ENCODE measurements around the gene SAMD4A.

DNA sequence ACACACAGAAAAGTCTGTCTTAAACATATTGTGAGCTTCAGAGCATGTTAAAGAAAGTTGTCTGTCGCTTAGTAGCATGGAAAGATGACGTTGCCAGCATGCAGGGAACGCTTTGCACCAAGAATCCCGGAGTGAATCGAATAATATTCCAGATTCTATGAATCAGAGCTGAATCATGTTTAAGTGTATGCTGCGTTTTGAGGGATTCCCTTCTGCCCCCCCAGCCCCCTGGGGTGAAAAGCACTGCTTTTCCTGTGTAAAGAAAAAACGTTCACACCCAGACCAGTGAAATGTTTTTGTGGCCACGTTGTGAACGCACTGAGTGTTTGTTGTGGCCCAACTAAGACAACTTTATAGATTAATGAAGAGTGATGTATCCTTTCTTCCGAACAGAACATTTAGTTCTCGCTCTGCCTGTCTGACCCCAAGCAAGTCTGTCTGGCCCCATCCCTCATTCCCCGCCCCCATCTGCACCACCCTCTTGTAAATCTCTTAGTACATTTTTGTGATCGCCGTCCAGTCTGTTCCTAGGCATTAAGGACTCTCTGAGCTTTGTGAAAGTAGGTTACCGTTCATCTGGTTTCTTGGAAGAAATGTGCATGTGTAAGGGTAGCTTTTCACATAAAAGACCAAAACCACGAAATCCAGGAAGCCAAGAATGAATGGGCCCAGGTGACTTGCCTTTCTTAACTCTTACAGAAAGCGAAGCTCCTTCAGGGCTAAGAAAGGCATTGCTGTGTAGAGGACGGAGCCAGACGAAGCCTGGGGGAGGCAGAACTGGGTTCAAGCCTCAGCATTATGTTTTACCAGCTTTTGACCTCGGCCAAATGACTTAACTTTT, 103.0 kb downstream of the SAMD4A start:
- TF ChIP-seq, protein P1, sequence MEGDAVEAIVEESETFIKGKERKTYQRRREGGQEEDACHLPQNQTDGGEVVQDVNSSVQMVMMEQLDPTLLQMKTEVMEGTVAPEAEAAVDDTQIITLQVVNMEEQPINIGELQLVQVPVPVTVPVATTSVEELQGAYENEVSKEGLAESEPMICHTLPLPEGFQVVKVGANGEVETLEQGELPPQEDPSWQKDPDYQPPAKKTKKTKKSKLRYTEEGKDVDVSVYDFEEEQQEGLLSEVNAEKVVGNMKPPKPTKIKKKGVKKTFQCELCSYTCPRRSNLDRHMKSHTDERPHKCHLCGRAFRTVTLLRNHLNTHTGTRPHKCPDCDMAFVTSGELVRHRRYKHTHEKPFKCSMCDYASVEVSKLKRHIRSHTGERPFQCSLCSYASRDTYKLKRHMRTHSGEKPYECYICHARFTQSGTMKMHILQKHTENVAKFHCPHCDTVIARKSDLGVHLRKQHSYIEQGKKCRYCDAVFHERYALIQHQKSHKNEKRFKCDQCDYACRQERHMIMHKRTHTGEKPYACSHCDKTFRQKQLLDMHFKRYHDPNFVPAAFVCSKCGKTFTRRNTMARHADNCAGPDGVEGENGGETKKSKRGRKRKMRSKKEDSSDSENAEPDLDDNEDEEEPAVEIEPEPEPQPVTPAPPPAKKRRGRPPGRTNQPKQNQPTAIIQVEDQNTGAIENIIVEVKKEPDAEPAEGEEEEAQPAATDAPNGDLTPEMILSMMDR (IDR thresholded peaks at IDR 0.05), result no peak
- TF ChIP-seq POLR2A (IDR thresholded peaks at IDR 0.05), result no peak
